Colonic mucosa (tissue), 4 donors: ENCODE results near the gene ARSI. TPM values are rescaled to one million over a fixed set of nuclear protein-coding genes. Genes with fewer than 3 reads are reported as not detected.

Experiments used
- DNase-seq: peaks from one replicate; pipeline ENCODE4 v3.0.0-alpha.2; 2020
- H3K27ac ChIP-seq: fragments of 200-600 bp; one replicate; pipeline ENCODE4 v1.8.0; 2021
- H3K27me3 ChIP-seq: fragments of 200-600 bp; one replicate; pipeline ENCODE4 v1.8.0; 2021
- H3K36me3 ChIP-seq: fragments of 200-600 bp; one replicate; pipeline ENCODE4 v1.8.0; 2021
- H3K4me1 ChIP-seq: fragments of 200-600 bp; one replicate; pipeline ENCODE4 v1.8.0; 2021; ENCODE audit warnings: mild to moderate bottlenecking
- H3K4me3 ChIP-seq: fragments of 200-600 bp; one replicate; pipeline ENCODE4 v1.8.0; 2021
- H3K9ac ChIP-seq, 2 donors: one replicate each; pipeline ENCODE4 v1.7.0; 2013; ENCODE audit warnings: control low read depth in 2 of 2, low read depth in 2 of 2, low read length in 2 of 2
- H3K9me3 ChIP-seq: fragments of 200-600 bp; one replicate; pipeline ENCODE4 v1.8.0; 2021
- intact Hi-C: fragments of 100-400 bp; cut with DNase I; formaldehyde crosslinking; loops from one replicate; pipeline ENCODE4 v1.14.1; 2022
- total RNA-seq, 2 donors: library from RNA; stranded (reverse); fragmentation: NEBNext Ultra II Directional in 1 of 2; extraction: Animal tissue kit (Norgen Biotek cat#: 25700) in 1 of 2; gene quantifications; one replicate each; pipeline ENCODE4 v1.2.1, GENCODE V29; 2021
- TF ChIP-seq, protein P1 (sequence below): fragments of 200-600 bp; IDR thresholded peaks from one replicate; pipeline ENCODE4 v1.8.0; 2022; ENCODE audit warnings: antibody characterized with exemption, mild to moderate bottlenecking
- donor health status: healthy.
- donor health status: DM: no; HTN: no; CAD: no.
- donor health status: DM: no; HTN: no; CAD: no.

Gene ARSI
- total RNA-seq, 2 donors from 2014 or later, result 0.17 to 0.69 TPM

DNA sequence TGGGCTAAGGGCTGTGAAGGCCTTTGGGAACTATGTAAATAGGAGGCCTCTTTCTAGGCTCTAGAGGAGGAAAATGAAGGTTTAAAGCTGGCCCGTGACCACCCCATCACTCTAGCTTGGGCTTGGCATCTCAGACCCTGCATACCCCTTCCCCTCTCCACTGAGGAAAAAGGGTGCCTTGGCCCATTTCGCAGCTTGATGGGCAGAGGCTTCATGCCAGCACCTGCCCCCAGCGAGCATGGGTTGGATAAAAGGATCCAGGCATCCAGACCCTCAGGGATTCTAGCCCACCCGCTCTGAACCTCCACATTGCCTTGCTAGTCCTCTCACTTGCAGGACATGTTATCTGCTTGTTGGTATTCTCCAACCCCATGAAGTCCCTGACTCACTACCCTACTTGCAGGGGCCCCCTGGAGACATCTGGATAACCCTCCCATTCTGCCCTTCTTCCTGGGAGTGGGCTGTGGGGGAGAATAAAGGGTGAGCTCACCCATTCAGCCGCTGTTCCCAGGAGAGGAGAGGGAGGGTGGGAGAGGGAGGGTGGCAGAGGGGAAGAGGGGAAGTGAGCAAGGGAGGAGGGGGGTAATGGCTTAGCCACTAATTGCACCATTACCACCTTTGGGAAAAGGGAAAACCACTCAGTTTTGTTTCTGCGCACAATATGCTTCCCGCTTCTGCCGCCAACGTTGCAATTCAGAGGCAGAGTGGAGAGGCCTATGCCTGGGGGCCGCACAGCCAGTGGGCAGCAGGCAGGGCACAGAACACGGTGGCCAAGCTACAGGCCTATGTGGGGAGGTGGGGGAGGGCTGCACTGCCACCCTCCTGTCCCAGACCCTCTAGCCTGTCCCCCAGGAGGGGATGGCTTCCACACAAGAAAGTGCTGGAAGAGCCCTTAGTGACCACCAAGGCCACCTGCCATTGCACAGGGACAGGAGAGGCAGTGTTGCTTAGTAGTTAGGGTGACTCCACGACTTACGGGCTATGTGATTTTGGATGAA lies 11.0 kb downstream of the ARSI start:
- Histone ChIP-seq H3K4me3 (no peak overlapping the region), H3K36me3 (no peaks in the 10 kb centered on the region), H3K27ac (no peak overlapping the region), H3K4me1 (no peaks in the 10 kb centered on the region), H3K27me3 (no peaks in the 10 kb centered on the region), H3K9me3 (no peaks in the 10 kb centered on the region), H3K9ac (no peak overlapping the region)
- intact Hi-C loops, result no loop called here
- TF ChIP-seq, protein P1, sequence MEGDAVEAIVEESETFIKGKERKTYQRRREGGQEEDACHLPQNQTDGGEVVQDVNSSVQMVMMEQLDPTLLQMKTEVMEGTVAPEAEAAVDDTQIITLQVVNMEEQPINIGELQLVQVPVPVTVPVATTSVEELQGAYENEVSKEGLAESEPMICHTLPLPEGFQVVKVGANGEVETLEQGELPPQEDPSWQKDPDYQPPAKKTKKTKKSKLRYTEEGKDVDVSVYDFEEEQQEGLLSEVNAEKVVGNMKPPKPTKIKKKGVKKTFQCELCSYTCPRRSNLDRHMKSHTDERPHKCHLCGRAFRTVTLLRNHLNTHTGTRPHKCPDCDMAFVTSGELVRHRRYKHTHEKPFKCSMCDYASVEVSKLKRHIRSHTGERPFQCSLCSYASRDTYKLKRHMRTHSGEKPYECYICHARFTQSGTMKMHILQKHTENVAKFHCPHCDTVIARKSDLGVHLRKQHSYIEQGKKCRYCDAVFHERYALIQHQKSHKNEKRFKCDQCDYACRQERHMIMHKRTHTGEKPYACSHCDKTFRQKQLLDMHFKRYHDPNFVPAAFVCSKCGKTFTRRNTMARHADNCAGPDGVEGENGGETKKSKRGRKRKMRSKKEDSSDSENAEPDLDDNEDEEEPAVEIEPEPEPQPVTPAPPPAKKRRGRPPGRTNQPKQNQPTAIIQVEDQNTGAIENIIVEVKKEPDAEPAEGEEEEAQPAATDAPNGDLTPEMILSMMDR, result no peak
- no peak for DNase-seq

DNA sequence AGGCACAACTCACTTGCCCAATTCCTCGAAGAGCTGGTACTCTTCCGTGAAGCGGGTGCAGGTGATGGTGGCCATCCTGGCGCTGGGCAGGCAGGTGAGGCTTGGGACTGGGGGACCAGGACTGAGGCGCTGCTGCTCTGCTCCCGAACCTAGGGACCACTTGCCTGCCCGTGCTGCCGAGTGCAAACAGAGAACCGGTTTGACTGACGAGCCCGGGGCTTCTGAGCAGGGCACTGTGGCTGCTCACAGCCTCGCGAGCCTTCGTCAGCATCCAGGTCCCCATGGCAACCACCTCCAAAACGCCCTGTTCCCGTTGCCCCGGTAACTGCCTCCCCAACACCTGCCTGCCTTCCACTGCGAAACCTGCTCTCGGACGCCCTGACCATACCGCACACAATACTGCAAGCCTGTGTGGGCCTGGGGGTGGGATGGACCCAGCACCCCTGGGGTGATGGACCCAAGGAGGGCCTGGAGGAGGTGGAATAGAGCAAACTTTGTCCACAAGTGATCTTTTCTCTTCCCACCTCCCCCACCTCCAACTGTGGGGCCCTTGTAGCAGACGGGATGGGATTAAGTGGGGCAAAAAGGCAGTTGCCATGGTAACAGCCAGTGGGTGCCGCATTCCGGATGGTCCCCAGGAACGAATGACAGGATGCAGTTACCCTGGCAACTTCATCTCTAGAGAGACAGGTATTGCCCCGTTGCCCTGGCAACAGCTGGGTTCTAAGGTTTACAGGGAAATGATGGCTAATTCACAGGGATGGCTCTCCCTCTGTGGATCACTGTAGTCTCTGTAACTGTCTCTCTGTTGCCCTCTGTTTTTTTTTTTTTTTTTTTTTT lies 12.9 kb downstream of the ARSI start, which contains the start of gene CAMK2A:
Gene CAMK2A (minus strand): TSS at position 223 of the 840 bp plus-strand sequence. CDS start 148 bp downstream, at position 75.
- H3K27me3 ChIP-seq, result no peaks in the 10 kb centered on the region
- TF ChIP-seq, protein P1, result no peak
- H3K27ac ChIP-seq, result no peak within 1 kb of the TSS
- intact Hi-C loops, result no loop called here
- H3K4me3 ChIP-seq, result no peak within 1 kb of the TSS
- no peak within 1 kb of the TSS for H3K9ac ChIP-seq
- no peaks in the 10 kb centered on the region for H3K9me3 ChIP-seq
- H3K36me3 ChIP-seq, result no peaks in the 10 kb centered on the region
- no peak for DNase-seq
- no peaks in the 10 kb centered on the region for H3K4me1 ChIP-seq

DNA sequence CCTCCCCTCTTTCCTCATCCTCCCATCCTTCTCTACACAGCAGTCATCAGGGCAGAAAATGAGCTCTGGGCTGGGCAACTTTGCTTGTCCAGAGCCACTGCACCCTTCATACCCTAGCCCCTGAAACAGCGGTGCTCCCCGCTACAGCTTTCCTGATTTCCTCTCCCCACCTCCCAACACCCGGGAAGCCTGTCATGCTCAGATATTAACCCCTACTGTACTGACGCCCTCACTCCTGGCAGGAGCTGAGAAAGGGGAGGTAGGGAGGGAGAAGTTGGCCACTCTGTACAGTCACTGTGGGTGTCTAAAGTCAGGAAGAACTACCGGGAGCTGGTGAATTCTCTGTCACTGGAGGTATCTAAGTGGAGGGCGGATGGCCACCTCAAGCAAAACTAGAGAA lies 13.9 kb downstream of the ARSI start:
- H3K9me3 ChIP-seq, result no peaks in the 10 kb centered on the region
- no peaks in the 10 kb centered on the region for H3K4me1 ChIP-seq
- H3K4me3 ChIP-seq, result no peak overlapping the region
- TF ChIP-seq, protein P1, result no peak
- no peaks in the 10 kb centered on the region for H3K36me3 ChIP-seq
- DNase-seq, result no peak
- intact Hi-C loops, result no loop called here
- no peaks in the 10 kb centered on the region for H3K27me3 ChIP-seq
- no peak overlapping the region for H3K9ac ChIP-seq
- no peak overlapping the region for H3K27ac ChIP-seq

DNA sequence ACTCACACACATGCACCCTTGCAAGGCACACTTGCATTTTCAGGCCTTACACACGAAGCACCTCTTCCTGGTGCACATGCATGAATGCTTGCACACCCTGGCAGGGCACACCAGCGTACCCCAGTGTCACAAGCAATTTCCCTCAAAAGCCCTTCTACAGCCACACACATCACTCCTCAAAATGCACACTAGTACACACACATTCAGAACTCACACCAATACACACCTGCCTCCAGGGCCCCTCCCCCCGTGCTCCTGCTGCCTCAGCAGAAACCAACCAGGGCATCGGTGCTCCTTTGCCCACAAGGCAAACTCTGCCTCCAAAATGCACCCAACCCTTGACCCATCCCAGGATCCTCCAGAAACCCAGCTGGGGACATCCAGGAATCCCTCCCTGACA lies 14.3 kb downstream of the ARSI start:
- Histone ChIP-seq H3K27me3 (no peaks in the 10 kb centered on the region), H3K27ac (no peak overlapping the region), H3K4me1 (no peaks in the 10 kb centered on the region), H3K36me3 (no peaks in the 10 kb centered on the region), H3K4me3 (no peak overlapping the region), H3K9me3 (no peaks in the 10 kb centered on the region), H3K9ac (no peak overlapping the region)
- intact Hi-C loops, result no loop called here
- DNase-seq, result no peak
- TF ChIP-seq, protein P1, result no peak

DNA sequence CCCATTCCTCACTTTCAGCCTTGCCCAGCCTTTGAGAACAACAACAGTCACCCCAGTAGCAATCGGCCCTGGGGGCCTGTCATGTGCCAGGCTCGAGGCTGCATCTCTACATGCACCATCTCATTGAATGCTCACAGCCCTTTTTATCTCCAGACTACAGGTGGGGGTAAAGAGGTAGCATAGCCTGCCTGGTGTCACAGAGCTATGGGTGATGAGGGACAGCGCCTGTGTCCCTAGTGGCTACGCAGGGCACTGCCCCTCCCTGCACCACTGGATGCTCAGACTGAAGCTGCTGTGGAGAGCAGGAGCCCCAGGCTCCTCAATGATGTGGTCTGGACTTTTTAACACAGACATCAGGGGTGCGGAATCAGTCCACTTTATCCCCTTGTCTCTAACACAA lies 15.9 kb downstream of the ARSI start:
- TF ChIP-seq, protein P1, result peak; percentile 25
- H3K9ac ChIP-seq, result no peak overlapping the region
- H3K4me3 ChIP-seq, result no peak overlapping the region
- H3K27me3 ChIP-seq, result no peaks in the 10 kb centered on the region
- H3K36me3 ChIP-seq, result no peaks in the 10 kb centered on the region
- no peaks in the 10 kb centered on the region for H3K4me1 ChIP-seq
- DNase-seq, result no peak
- no peaks in the 10 kb centered on the region for H3K9me3 ChIP-seq
- intact Hi-C loops, result no loop called here
- H3K27ac ChIP-seq, result no peak overlapping the region
